Neural progenitor cell (in vitro differentiated cells): ENCODE measurements around the gene NPC1.

Experiments used
- EZH2 ChIP-seq: fragments of 200-600 bp; sonication (generic); IDR thresholded peaks from 2 replicates; pipeline ENCODE4 v1.6.1; 2017; ENCODE audit warnings: antibody characterized with exemption, mild to moderate bottlenecking, moderate library complexity
- TF ChIP-seq, protein P1 (sequence below): fragments of 200-600 bp; sonication (generic); IDR thresholded peaks from 2 replicates; pipeline ENCODE4 v1.5.1; 2017; ENCODE audit warnings: antibody characterized with exemption, mild to moderate bottlenecking

DNA sequence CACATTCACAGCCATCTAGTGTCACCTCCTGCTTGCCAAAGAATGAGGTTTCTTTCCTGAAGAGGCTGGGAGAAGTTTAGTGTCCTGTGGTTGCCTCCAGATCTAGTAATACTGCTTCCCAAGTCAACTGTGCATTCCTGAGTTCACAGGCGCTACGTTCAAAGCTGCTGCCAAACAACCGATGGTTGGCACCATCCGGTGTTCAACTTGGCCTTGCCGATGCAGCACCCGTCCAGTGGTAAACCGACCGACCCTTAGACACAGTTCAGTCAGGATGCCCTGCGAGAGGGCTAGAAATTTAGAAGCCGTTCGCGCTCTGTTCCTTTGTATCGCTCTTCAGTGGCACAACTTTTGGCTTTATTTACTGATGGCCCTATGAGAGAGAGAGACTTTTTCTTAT, 54.4 kb downstream of the NPC1 start:
- TF ChIP-seq, protein P1, sequence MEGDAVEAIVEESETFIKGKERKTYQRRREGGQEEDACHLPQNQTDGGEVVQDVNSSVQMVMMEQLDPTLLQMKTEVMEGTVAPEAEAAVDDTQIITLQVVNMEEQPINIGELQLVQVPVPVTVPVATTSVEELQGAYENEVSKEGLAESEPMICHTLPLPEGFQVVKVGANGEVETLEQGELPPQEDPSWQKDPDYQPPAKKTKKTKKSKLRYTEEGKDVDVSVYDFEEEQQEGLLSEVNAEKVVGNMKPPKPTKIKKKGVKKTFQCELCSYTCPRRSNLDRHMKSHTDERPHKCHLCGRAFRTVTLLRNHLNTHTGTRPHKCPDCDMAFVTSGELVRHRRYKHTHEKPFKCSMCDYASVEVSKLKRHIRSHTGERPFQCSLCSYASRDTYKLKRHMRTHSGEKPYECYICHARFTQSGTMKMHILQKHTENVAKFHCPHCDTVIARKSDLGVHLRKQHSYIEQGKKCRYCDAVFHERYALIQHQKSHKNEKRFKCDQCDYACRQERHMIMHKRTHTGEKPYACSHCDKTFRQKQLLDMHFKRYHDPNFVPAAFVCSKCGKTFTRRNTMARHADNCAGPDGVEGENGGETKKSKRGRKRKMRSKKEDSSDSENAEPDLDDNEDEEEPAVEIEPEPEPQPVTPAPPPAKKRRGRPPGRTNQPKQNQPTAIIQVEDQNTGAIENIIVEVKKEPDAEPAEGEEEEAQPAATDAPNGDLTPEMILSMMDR, result no peak
- no peak for TF ChIP-seq EZH2
